HG03159 (cell line): ENCODE measurements around the gene CYSRT1.

Experiments
- ATAC-seq: cut with Tn5 transposase; IDR thresholded peaks from one replicate; pipeline ENCODE4 v1.9.1; 2021; ENCODE audit warnings: mild to moderate bottlenecking, moderate library complexity; ENCODE audit not compliant: unreplicated experiment

CYSRT1 gene

DNA sequence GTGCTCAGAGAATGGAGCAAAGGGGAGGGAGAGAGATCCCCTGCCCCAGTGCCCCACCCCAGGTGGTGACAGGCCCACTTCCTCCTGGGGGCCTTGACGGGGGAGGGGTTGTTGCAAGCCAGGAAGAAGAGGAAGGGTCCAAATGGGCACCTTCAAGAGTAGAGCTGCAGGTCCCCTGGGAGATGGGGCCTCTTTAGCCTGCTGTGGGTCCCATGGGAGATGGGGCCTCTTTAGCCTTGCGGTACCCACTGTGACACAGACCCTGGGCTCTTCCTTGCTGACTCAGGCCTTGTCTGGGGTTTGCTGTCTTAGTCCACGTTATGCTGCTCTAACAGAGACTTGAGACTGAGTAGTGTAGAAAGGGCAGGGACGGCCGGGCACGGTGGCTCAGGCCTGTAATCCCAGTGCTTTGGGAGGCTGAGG, 43.0 kb downstream of the CYSRT1 start:
- no peak for ATAC-seq

DNA sequence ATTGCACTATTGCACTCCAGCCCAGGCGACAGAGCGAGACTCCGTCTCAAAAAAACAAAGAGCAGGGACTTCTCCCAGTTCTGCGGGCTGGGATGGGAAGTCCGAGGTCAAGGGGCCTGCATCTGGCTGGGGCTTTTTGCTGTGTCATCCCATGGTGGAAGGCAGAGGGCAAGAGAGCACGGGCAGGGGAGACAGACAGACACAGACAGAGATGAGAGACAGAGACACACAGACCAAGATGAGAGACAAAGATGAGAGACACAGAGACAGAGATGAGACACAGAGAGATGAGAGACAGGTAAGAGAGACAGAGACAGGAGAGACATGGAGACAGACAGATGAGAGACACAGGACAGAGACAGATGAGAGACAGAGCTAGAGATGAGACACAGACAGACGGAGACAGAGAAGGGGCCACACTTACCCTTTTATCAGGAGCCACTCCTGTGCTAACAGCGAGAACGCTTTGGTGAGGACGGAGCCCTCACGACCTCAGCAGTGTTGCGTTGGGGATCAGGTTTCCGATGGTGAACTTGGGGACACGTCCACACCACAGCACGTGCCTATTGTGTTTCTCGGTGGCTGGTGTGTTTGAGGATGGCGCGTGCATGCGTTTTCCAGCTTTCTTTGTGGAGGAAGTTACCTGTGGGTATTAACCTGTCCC, 43.7 kb downstream of the CYSRT1 start:
- no peak for ATAC-seq

DNA sequence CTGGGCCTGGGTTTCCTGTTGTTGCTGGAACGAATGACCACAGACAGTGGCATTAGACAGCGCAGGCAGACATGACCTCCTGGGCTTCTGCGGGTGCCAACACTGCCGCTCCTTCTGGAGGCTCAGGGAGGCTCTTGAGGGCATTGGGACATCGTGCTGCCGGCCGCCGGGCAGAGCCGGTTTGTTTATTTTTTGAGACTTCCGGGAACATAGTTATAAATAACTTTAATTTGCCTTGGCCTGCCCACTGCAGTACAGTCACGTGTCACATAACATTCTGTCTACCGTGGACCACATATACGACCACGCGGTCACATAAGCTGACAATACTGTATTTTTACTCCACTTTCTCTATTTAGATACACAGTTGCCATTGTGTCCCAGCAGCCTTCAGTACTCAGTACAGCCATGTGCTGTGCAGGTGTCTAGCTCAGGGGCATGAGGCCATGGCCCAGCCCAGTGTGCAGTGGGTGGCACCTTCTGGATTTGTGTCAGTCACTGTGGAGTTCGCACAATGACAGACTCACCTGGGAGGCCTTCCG, 44.3 kb downstream of the CYSRT1 start:
- ATAC-seq = no peak

DNA sequence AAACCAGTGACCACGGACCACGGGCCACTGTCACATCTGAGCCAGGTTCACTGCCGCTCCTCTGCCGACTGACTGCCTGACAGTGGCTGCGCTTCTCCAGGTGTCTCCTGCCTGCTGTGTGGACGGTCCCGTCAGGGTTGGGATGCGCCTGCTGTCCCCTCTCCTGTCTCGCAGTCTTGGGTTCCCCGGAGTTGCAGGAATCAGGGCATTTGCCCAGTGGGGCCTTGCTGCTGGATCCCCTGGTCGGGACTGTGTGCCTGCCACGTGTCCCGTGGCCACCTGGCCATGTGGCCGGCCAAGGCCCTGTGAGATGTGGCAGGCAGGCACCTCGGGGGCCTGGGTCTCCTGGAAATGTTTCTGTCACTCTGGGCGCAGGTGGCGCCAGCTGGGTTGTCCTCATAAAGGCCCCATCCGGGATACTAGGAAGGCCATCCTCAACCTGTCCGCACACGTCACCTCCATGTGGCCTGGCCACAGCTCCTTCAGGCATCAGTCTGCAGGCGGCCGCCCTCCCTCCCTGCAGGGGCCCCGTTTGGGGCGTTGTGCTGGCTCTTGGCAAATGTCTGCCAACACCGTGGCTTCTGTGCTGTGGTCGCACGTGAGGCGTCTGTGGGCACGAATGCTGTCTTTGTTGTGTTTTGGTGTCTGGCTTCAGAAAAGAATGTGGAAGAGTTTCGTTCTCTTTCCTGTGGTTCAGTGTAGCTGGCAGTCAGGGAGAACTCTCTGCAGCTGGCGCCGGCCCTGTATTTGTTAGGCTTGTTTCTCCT, 46.1 kb downstream of the CYSRT1 start:
- no peak for ATAC-seq

DNA sequence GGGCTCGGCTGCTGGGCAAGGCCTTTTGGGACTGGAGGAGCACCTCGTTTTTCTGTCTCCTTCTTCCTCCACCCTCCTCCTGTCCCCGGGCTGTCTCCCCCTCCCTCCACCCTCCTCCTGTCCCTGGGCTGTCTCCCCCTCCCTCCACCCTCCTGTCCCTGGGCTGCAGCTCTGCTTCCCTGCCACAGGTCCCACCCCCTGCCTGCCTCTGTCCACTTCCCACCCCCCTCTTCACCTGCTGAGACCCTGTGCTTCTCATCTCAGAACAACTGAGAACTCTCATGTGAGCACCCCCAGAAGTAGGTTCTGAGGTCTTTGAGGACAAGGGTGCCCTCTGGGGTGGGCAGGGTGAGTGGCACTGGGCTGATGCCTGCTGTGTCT, 46.7 kb downstream of the CYSRT1 start:
- ATAC-seq = no peak

DNA sequence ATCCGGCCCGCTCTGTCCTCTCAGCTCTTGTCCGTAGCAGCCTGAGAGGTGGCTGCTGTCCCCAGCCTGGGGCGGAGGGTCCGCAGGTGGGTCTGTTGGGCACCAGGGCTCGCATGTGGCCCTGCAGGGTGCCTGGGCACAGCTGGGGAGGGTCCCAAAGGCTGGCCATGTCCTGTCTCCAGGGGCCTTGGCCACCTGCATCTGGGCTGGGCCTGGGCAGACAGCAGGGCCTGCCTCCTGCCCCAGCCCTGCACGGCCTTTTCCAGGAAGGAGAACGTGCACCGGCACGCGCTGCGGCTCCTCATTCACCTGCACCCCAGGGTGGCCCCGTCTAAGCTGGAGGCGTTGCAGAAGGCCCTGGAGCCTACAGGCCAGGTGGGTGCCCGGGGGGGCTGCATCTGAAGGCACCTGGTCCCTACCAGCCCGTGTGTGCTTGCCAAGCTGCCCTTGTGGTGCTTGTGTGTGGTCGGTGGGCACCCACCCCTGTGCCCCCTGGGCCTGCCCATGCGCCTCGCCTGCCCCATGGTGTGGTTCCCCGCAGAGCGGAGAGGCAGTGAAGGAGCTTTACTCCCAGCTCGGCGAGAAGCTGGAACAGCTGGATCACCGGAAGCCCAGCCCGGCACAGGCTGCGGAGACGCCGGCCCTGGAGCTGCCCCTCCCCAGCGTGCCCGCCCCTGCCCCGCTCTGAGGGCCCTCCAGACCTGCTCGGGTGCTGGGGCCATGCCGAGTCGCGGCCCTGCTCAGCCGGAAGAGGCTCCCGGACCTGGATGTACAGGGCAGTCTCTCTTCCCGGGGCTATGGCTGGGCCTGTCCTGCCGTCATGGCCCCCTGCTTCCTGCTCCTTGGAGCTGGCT, 47.5 kb downstream of the CYSRT1 start:
- ATAC-seq = no peak

DNA sequence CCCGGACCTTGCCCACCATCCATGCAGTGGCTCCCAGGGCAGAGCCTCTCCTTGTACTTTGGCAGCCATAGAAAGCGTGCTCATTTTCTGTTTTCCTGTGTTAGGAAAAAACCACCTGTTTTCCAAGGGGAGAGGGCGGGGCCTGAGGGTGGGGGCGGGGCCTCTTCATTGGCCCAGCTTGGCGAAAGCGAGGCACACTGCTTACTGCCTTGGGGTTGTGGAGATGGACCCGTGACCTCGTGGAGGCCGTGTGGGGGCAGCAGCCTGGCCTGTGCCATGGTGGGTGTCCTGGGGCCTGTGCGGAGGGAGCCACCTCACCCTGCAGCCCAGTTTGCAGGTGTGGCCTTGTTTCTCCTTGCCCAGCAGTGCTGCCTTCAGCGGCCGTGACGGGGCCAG, 48.1 kb downstream of the CYSRT1 start:
- no peak for ATAC-seq

DNA sequence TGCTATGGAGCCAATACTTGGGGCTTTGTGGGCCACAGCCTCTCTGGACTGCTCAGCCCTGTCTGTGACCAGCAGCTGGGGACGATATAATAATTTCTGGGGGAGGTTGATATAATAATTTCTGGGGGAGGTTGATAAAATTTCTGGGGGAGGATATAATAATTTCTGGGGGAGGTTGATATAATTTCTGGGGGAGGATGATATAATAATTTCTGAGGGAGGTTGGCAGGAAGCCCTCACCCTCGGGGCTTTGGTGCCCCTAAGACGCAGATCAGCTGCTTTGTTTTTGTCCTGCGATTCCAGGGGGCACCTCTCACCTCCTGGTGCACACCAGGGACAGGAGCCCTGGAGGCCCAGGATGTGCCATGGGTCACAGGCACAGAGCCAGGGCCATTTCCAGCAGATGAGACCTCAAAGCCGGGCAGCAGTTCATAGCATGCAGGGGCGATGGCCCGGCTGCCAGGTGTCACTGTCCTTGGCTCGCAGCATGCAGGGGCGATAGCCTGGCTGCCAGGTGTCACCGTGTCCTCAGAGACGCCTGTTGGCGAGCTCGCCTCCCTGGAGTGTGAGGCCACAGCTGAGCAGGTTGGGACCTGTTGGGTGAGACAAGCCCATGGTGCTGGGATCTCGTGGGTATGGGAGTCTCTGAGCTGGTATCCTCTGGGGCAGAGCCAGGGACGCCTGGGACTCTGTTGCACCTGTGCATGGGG, 48.8 kb downstream of the CYSRT1 start:
- no peak for ATAC-seq

DNA sequence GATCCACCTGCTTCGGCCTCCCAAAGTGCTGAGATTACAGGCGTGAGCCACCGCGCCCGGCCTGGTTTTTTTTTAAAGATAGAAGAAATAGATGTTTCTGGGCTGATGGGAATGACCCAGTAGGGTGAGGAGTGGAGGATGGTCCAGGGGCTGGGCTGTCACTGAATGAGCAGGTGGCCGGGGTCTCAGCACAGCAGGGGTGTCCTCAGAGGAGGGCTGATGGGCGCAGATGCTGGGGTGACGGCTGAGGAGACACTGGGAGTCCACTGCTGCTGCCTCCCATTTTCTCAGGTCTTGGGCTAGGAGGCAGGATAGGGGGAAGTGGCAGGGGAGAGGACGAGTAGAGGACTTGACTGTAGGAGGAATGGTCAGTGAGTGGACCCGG, 50.2 kb downstream of the CYSRT1 start:
- no peak for ATAC-seq
